ENCODE results near the gene LRRK2.

GRCh38 chr12:40292788-40293429 is 68.1 kb downstream of the LRRK2 start:
- TF ChIP-seq CTCF (IDR thresholded peaks at IDR 0.05 in 4 of 5, conservative IDR thresholded peaks at IDR 0.05 in 1 of 5) (no peak), POLR2A (IDR thresholded peaks at IDR 0.05) (no peak)

All from gastrocnemius medialis (tissue), 4 donors.